IPS DF 19.7 (cell line): ENCODE measurements around the gene MYH1.

ENCODE experiments used
- DNase-seq: peaks from one replicate; pipeline ENCODE4 v3.0.0-alpha.2; 2013; ENCODE audit warnings: low read depth, low spot score

The MYH1 gene

DNA sequence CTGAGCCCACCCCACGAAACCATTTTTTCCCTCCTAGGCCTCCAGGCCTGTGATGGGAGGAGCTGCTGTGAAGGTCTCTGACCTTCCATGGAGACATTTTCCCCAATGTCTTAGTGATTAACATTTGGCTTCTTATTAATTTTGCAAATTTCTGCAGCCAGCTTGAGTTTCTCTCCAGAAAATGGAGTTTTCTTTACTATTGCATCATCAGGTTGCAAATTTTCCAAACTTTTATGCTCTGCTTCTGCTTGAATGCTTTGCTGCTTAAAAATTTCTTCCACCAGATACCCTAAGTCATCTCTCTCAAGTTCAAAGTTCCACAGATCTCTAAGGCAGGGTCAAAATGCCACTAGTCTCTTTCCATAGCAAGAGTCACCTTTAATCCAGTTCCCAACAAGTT lies 36.1 kb downstream of the MYH1 start:
- DNase-seq: no peak

DNA sequence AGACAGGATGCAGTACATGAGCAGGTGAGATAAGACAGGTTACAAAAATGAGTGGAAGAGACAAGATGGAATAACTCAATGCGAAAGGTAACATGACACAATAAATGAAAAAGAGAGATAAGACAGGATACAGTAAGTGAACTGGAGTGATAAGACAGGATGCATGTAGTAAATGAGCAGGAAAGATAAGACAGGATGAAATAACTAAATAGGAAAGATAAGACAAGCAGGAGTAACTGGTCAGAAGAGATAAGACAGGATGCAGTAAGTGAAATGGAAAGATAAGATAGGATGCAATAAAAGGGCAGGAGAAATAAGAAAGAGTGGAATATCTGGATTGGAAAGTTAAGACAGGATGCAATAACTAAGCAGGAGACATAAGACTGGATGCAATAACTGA lies 40.6 kb downstream of the MYH1 start:
- no peak for DNase-seq

DNA sequence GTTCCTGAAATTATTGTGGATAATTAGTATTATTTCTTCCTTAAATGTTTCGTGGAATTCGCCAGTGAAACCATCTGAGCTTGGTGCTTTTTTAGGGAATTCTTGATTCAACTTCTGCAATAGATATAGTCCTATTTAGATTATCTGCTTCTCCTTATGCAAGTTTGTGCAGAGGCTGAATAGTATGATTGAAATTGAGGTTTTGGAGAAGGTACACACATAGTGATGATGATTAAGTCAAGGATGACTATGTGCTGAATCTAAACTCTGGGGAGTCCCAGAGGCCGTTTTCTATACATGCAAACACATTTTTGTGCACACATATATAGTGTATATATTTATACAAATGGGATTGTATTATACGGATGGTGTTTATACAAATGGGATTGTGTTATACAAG lies 43.8 kb downstream of the MYH1 start:
- no peak for DNase-seq

DNA sequence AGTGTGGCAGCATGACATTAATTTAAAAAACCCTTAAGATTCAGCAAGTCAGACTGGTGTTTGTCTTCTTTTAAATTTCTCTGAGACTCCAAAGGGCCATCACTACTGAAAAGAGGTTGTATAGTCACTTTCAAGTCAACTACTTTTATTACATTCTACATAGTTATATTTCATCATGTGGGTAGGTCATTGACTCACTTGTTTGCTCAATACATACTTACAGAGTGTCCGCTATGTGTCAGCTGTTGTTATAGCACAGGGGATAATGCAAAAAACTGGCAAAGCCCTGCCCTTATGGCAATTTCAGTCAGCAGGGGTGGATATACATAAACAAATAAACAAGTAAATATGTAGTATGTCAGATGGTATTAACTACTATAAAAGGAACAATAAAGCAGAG lies 46.5 kb downstream of the MYH1 start:
- no peak for DNase-seq

DNA sequence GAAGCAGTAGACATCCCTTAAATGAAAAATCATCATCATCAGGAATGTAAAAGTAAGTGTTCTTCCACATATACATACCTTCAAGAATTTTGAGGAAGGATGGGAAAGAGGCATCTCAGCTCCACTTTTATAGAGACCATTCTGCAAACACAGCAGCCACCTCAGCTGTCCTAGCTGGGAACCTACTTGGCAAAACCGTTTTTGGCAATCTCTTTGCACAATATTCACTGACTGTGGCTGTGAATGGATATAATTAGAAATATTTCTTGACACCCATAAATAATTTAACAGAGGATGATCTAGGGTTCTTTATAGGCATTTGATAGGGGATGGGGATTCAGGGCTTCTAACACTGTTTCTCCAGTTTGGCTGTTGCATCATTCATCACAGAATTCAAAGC lies 48.9 kb downstream of the MYH1 start, which contains the start of gene MYH4:
MYH4 (minus strand) TSS at position 101 of the 400 bp plus-strand sequence. CDS start 2,814 bp downstream, outside the sequence.
- DNase-seq: no peak

DNA sequence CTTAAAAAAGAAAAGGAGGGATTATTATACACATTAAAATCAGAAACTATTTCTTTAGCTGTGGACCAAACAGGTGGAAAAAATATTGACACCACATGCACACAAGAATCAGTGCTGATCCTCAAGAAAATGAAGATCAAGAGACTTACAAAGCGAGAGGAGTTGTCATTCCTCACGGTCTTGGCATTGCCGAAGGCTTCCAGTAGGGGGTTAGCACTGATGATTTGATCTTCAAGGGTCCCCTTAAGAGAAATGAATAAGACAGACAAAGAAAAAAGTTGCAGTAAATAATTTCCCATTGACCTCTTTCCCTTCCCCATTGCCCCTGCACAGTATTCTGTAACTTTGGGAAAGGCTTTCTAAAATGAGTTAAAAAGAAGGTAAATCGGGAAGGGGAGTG lies 54.9 kb downstream of the MYH1 start:
- no peak for DNase-seq

DNA sequence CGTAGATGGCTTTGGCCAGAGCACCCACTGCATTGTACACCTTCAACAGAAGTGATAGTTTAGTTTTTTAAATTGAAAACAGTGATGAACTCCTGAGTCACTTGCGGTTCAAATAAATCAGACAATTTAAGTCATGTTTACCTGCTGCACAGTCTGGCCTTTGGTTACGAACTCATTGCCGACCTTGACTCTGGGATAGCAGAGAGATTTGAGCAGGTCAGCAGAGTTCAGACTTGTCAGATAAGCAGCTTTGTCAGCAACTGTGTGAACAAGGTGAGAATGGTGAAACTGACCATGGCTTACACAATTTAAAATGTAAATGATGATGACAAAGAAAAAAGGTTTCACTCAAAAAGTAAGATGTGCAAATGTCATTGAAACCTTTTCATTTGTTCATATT lies 58.3 kb downstream of the MYH1 start:
- DNase-seq: no peak

DNA sequence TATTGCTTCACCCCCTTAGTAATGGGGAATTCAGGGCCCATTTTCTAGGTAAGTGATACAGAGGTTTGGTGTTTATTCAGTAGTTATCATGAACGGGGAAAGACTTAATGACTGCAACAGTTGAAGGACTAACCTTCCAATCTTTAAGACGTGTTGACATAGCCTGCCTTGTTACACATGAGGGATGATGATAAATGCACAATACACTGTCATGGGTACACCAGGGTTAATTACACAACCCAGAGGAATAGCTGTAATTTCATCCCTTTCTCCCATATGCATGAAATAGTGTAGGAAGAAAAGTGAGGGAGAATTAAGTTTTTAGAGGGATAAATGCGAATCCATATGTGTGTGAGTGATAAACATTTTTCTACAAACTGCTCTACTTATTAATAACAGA lies 59.6 kb downstream of the MYH1 start:
- no peak for DNase-seq

DNA sequence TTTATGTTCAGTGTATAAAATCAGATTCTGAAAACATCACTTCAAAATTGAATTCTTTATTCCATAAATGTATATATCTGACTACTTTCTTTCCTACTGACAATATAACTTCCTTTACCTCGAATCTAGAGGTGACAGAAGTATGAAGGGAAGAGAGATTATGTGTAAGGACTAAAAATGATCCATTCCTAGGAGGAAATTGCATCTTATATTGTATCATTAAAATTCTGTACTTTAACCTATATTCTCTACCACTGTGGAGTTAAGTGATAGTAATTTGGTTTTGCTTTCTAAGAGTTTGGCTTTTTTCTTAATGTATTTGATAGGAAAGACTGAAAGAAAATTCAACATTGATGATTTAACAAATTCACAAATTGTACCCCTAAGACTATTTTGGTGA lies 60.4 kb downstream of the MYH1 start:
- no peak for DNase-seq

DNA sequence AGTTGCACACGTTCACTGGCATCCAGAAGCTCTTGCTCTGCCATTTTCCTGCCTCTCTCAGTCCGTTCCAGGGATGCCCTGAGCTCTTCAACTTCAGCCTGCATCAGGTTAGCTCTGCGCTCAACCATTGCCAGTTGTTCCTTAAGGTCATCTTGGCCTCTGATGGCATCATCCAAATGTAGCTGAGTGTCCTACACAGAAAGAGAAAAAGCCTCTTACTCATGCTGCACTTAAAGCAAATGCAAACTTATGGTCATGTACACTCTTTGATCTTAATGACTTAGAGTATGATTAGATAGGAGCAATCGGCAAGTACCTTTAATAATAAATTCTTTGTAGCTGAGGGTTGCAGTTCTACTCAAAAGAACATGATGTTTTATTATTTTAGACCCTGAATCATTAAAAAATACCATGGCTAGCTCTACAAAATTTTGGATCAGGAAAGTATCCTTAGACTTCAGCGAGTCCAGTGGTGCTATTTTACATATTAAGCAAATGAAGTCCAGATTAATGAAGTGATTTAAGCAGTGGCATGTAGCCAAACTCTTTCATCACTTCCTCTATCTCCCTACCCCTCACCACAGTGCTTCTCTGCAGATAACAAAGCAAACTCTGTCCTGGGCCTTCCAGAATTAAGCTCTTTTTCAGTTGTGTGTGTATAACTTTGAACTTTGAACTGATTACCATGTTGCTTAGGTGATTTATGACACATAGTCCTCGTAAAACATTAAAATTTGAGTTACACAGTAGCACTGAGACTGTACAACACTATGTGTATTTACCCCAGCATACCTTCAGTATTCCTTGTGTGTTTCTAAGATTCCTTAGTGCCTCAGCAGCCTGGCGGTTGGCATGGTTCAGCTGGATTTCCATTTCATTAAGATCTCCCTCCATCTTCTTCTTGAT lies 71.1 kb downstream of the MYH1 start:
- no peak for DNase-seq
